Measurements from ENCODE around the gene GPR156. TPM values are rescaled to one million over a fixed set of nuclear protein-coding genes. Genes with fewer than 3 reads are reported as not detected.

Gene GPR156
- polyA plus RNA-seq, 1 of the 3 experiments (the other 2 are of a cell fraction), result 0.31 TPM

DNA sequence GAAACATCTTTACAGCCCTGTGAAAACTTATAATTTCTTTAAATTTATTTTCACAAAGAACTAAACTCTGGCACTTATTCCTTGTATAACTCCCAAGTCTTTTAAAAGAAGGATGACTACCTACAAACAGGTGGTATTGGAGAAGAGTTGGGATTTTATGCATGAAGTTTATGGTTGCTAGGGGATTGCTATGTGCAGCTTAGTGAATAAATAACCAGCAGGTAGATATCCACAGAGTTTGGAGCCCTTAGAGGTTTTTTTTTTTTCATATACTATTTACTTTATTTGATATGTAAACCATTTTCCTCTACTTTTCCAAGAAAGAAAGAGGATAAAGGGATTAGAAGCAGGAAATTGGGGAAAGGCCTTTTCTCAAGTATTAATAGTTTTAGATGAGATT lies 91.5 kb downstream of the GPR156 start:
- Histone ChIP-seq H3K27me3 (ENCODE audit: insufficient read depth) (no peaks in the 10 kb centered on the region), H4K20me1 (ENCODE audit: insufficient read depth) (no peaks in the 10 kb centered on the region), H2AFZ (ENCODE audit: low read depth) (no peak overlapping the region), H3K9me3 (no peaks in the 10 kb centered on the region), H3K4me1 (ENCODE audit: control insufficient read depth in 1 of 2, insufficient read depth in 2 of 2, low read depth in 1 of 2, low read length in 1 of 2) (no peaks in the 10 kb centered on the region), H3K79me2 (ENCODE audit: insufficient read depth) (no peaks in the 10 kb centered on the region), H3K9ac (no peak overlapping the region), H3F3A (replicated peaks; ENCODE audit: insufficient read depth) (peaks cover 3% of the 10 kb centered on the region), H3K4me3 (ENCODE audit: low read depth in 2 of 2, low read length in 1 of 2) (no peak overlapping the region), H3K9me2 (no peaks in the 10 kb centered on the region), H3K36me3 (replicated peaks in 1 of 2; ENCODE audit: control insufficient read depth in 1 of 2, insufficient read depth in 2 of 2, low read length in 1 of 2) (no peaks in the 10 kb centered on the region), H3K4me2 (no peak overlapping the region), H3K27ac (ENCODE audit: low read depth in 2 of 2, low read length in 1 of 2) (no peak overlapping the region)
- CTCF ChIA-PET, result no interaction called here
- POLR2A ChIA-PET, result no interaction called here
- no peak for TF ChIP-seq NFIC (IDR thresholded peaks at IDR 0.05; ENCODE audit: borderline replicate concordance)
- TF ChIP-seq NRF1 (IDR thresholded peaks at IDR 0.05; ENCODE audit: low read depth, low read length), result no peak
- no peak for TF ChIP-seq GABPA (IDR thresholded peaks at IDR 0.05; ENCODE audit: low read depth)
- DNase-seq, result no peak

DNA sequence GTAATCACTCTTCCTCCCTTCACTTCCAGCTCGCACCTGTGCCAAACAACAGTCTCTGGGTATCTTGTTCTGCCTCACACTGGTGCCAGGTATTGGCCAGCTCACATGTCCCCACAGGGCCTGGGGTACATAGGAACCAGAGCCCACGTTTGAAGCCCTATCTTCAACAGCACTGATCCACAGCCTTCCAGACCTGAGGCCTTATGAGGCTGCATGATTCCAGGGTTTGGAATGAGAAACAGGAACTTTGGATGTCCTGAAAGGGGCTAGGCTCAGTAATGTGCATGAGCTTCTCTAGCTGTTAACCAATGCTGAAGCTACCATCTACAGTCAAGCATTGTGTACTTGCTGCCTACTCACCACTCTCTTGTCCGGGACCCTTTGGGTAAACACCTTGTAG lies 92.4 kb downstream of the GPR156 start:
- no peak overlapping the region for H3K4me3 ChIP-seq (ENCODE audit: low read depth in 2 of 2, low read length in 1 of 2)
- H3K4me2 ChIP-seq, result no peak overlapping the region
- H3K27ac ChIP-seq (ENCODE audit: low read depth in 2 of 2, low read length in 1 of 2), result no peak overlapping the region
- H3K36me3 ChIP-seq (replicated peaks in 1 of 2; ENCODE audit: control insufficient read depth in 1 of 2, insufficient read depth in 2 of 2, low read length in 1 of 2), result no peaks in the 10 kb centered on the region
- H2AFZ ChIP-seq (ENCODE audit: low read depth), result no peak overlapping the region
- H3K9me2 ChIP-seq, result no peaks in the 10 kb centered on the region
- DNase-seq, result no peak
- ChIA-PET POLR2A (interaction anchor here (1.0 kb wide), 1 partner anchor 97 kb away, joined by 3 read pairs; no protein-coding TSS in a partner anchor), CTCF (no interaction called here)
- H4K20me1 ChIP-seq (ENCODE audit: insufficient read depth), result no peaks in the 10 kb centered on the region
- H3K27me3 ChIP-seq (ENCODE audit: insufficient read depth), result no peaks in the 10 kb centered on the region
- H3K79me2 ChIP-seq (ENCODE audit: insufficient read depth), result no peaks in the 10 kb centered on the region
- WGBS (ENCODE audit: low lambda C conversion rate), result 61% methylated on average over 3 of the region's 3 CpGs
- peaks cover 3% of the 10 kb centered on the region for H3F3A ChIP-seq (replicated peaks; ENCODE audit: insufficient read depth)
- no peaks in the 10 kb centered on the region for H3K4me1 ChIP-seq (ENCODE audit: control insufficient read depth in 1 of 2, insufficient read depth in 2 of 2, low read depth in 1 of 2, low read length in 1 of 2)
- TF ChIP-seq YY1 (IDR thresholded peaks at IDR 0.05; ENCODE audit: low read depth) (no peak), SIN3A (IDR thresholded peaks at IDR 0.05; ENCODE audit: borderline replicate concordance, low read depth, low read length) (no peak)
- H3K9me3 ChIP-seq, result no peaks in the 10 kb centered on the region
- H3K9ac ChIP-seq, result no peak overlapping the region

DNA sequence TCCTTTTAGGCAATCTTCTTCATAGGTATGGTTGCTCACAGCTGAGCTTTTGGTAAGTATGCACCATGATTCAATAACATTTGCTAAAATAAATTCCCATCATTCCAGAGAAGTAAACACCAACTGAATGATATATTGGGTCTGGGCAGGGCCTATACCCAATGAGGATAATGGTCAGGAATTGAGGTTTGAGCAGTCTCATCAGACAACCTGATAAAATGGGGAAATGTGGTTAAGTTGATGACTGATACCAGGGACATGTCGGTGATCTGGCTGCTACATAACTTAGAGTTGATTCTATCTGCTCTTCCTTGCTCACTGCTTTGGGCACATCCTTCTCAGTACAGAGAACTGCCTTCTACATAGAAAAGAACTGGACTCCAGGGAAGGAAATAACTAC lies 92.9 kb downstream of the GPR156 start:
- Histone ChIP-seq H3K4me1 (ENCODE audit: control insufficient read depth in 1 of 2, insufficient read depth in 2 of 2, low read depth in 1 of 2, low read length in 1 of 2) (no peaks in the 10 kb centered on the region), H3K27ac (ENCODE audit: low read depth in 2 of 2, low read length in 1 of 2) (no peak overlapping the region), H3K79me2 (ENCODE audit: insufficient read depth) (no peaks in the 10 kb centered on the region), H3K9me2 (no peaks in the 10 kb centered on the region), H3K36me3 (replicated peaks in 1 of 2; ENCODE audit: control insufficient read depth in 1 of 2, insufficient read depth in 2 of 2, low read length in 1 of 2) (no peaks in the 10 kb centered on the region), H3K9me3 (no peaks in the 10 kb centered on the region), H3K9ac (no peak overlapping the region), H3K27me3 (ENCODE audit: insufficient read depth) (no peaks in the 10 kb centered on the region), H3K4me3 (ENCODE audit: low read depth in 2 of 2, low read length in 1 of 2) (no peak overlapping the region), H4K20me1 (ENCODE audit: insufficient read depth) (no peaks in the 10 kb centered on the region), H3F3A (replicated peaks; ENCODE audit: insufficient read depth) (peaks cover 3% of the 10 kb centered on the region), H3K4me2 (no peak overlapping the region), H2AFZ (ENCODE audit: low read depth) (no peak overlapping the region)
- CTCF ChIA-PET, result no interaction called here
- no peak for DNase-seq
- POLR2A ChIA-PET, result interaction anchor here (1.0 kb wide), 1 partner anchor 96 kb away, joined by 3 read pairs; no protein-coding TSS in a partner anchor
- 53% methylated on average over 1 of the region's 1 CpG for WGBS (ENCODE audit: low lambda C conversion rate)
- TF ChIP-seq RFX5 (IDR thresholded peaks at IDR 0.05; ENCODE audit: low read length) (no peak), MEF2A (IDR thresholded peaks at IDR 0.05; ENCODE audit: borderline replicate concordance, low read depth) (no peak), TAF1 (IDR thresholded peaks at IDR 0.05; ENCODE audit: borderline replicate concordance, low read depth, low read length) (no peak), TCF12 (IDR thresholded peaks at IDR 0.05) (no peak), YY1 (IDR thresholded peaks at IDR 0.05; ENCODE audit: low read depth) (no peak), RAD21 (IDR thresholded peaks at IDR 0.05; ENCODE audit: low read length) (no peak), POLR2AphosphoS5 (IDR thresholded peaks at IDR 0.05; ENCODE audit: low read depth, low read length) (no peak), FOXM1 (IDR thresholded peaks at IDR 0.05; ENCODE audit: low read depth) (no peak), ELF1 (IDR thresholded peaks at IDR 0.05) (no peak)
- TF ChIP-seq, protein P1, sequence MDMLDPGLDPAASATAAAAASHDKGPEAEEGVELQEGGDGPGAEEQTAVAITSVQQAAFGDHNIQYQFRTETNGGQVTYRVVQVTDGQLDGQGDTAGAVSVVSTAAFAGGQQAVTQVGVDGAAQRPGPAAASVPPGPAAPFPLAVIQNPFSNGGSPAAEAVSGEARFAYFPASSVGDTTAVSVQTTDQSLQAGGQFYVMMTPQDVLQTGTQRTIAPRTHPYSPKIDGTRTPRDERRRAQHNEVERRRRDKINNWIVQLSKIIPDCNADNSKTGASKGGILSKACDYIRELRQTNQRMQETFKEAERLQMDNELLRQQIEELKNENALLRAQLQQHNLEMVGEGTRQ (IDR thresholded peaks at IDR 0.05; ENCODE audit: borderline replicate concordance, low read depth, low read length), result no peak
- TF ChIP-seq, protein P2, sequence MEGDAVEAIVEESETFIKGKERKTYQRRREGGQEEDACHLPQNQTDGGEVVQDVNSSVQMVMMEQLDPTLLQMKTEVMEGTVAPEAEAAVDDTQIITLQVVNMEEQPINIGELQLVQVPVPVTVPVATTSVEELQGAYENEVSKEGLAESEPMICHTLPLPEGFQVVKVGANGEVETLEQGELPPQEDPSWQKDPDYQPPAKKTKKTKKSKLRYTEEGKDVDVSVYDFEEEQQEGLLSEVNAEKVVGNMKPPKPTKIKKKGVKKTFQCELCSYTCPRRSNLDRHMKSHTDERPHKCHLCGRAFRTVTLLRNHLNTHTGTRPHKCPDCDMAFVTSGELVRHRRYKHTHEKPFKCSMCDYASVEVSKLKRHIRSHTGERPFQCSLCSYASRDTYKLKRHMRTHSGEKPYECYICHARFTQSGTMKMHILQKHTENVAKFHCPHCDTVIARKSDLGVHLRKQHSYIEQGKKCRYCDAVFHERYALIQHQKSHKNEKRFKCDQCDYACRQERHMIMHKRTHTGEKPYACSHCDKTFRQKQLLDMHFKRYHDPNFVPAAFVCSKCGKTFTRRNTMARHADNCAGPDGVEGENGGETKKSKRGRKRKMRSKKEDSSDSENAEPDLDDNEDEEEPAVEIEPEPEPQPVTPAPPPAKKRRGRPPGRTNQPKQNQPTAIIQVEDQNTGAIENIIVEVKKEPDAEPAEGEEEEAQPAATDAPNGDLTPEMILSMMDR (IDR thresholded peaks at IDR 0.05), result no peak
- TF ChIP-seq, protein P3, sequence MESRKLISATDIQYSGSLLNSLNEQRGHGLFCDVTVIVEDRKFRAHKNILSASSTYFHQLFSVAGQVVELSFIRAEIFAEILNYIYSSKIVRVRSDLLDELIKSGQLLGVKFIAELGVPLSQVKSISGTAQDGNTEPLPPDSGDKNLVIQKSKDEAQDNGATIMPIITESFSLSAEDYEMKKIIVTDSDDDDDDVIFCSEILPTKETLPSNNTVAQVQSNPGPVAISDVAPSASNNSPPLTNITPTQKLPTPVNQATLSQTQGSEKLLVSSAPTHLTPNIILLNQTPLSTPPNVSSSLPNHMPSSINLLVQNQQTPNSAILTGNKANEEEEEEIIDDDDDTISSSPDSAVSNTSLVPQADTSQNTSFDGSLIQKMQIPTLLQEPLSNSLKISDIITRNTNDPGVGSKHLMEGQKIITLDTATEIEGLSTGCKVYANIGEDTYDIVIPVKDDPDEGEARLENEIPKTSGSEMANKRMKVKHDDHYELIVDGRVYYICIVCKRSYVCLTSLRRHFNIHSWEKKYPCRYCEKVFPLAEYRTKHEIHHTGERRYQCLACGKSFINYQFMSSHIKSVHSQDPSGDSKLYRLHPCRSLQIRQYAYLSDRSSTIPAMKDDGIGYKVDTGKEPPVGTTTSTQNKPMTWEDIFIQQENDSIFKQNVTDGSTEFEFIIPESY (IDR thresholded peaks at IDR 0.05; ENCODE audit: borderline replicate concordance, low read depth), result no peak
